NCI-H2029 treated with DMSO at 0.1 percent for 48 hours (cell line): ENCODE measurements around the gene SERINC1.

Source experiments
- DNase-seq: peaks from one replicate; lab custom pipeline; 2025; lab: John Stamatoyannopoulos, UW

Gene SERINC1

DNA sequence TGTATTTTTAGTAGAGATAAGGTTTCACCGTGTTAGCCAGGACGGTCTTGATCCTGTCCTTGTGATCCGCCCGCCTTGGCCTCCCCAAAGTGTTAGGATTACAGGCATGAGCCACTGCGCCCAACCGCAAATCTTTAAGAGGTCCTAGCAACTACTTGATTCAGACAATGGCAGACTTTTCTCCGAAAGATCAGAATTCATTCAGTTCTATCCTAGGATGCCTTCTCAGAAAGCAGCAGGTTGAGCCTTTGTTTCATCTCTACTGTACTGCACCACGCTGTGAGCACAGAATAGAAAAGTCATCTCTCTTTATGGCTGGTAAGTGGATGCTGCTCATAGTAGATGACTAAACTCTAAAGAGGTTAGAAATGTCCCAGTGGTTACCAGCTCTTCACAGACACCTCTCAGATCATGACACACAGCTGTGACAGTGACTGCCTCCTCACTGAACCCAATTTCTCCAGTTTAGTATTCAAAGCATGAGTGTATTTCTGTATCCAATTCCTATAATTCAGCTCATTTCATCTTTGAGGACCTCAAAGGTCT is 78.2 kb downstream of the SERINC1 start:
- no peak for DNase-seq
